ENCODE results near the gene TLE3. TPM values are rescaled to one million over a fixed set of nuclear protein-coding genes. Genes with fewer than 3 reads are reported as not detected.

Gene TLE3
- total and polyA plus RNA-seq, 2 of the 13 experiments (the other 11 are each of a cell fraction or from before 2014, with no cell fraction given), result 11.9 to 13.8 TPM

GRCh38 chr15:70072479-70072878, 25.2 kb downstream of the TLE3 start:
- in situ Hi-C loops (cut with HindIII; ENCODE audit: extremely low pct_ligation_motif_present, low pct_unique_long_range_greater_than_20kb) (no loop called here), intact Hi-C loops (cut with micrococcal nuclease; ENCODE audit: unreplicated experiment) (no loop called here)
- 100% methylated on average over 2 of the region's 3 CpGs for WGBS (ENCODE audit: low lambda C conversion rate)
- ChIA-PET POLR2A (no interaction called here), CTCF (ENCODE audit: low intra/inter-chr PET ratio, low total read pairs) (no interaction called here)
- no peak overlapping the region for H3K9ac ChIP-seq (ENCODE audit: insufficient read depth, low read depth, low read length)
- H3K79me2 ChIP-seq (ENCODE audit: insufficient read depth, low read length), result peaks cover 5% of the 10 kb centered on the region
- H3K4me2 ChIP-seq (ENCODE audit: low read depth, low read length), result no peak overlapping the region
- ATAC-seq (no peak), FAIRE-seq (no peak), DNase-seq (ENCODE audit: low spot score) (no peak)
- TF ChIP-seq SMARCC2 (IDR thresholded peaks at IDR 0.05) (no peak), SATB2 (CRISPR knock-in tag; IDR thresholded peaks at IDR 0.05) (no peak), ZNF614 (CRISPR knock-in tag; IDR thresholded peaks at IDR 0.05; ENCODE audit: borderline replicate concordance) (no peak), ZNF879 (CRISPR knock-in tag; IDR thresholded peaks at IDR 0.05) (no peak), RELA (CRISPR knock-in tag; IDR thresholded peaks at IDR 0.05) (no peak), ZSCAN29 (CRISPR knock-in tag; conservative IDR thresholded peaks at IDR 0.05) (no peak), SOX6 (IDR thresholded peaks at IDR 0.05) (no peak), SOX6 (CRISPR knock-in tag; IDR thresholded peaks at IDR 0.05) (no peak), TSC22D2 (CRISPR knock-in tag; IDR thresholded peaks at IDR 0.05; ENCODE audit: borderline replicate concordance) (no peak), ELF1 (CRISPR knock-in tag; IDR thresholded peaks at IDR 0.05) (no peak), ZBTB1 (CRISPR knock-in tag; IDR thresholded peaks at IDR 0.05; ENCODE audit: borderline replicate concordance) (no peak), HES4 (CRISPR knock-in tag; IDR thresholded peaks at IDR 0.05; ENCODE audit: borderline replicate concordance) (no peak), DBP (CRISPR knock-in tag; IDR thresholded peaks at IDR 0.05; ENCODE audit: not compliant biosample characterization) (no peak), ZNF367 (CRISPR knock-in tag; IDR thresholded peaks at IDR 0.05; ENCODE audit: borderline replicate concordance) (no peak), REPIN1 (CRISPR knock-in tag; IDR thresholded peaks at IDR 0.05; ENCODE audit: borderline replicate concordance, low read depth) (no peak)
- TF ChIP-seq, protein P1, sequence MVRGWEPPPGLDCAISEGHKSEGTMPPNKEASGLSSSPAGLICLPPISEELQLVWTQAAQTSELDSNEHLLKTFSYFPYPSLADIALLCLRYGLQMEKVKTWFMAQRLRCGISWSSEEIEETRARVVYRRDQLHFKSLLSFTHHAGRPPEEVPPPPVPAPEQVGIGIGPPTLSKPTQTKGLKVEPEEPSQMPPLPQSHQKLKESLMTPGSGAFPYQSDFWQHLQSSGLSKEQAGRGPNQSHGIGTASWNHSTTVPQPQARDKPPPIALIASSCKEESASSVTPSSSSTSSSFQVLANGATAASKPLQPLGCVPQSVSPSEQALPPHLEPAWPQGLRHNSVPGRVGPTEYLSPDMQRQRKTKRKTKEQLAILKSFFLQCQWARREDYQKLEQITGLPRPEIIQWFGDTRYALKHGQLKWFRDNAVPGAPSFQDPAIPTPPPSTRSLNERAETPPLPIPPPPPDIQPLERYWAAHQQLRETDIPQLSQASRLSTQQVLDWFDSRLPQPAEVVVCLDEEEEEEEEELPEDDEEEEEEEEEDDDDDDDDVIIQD (CRISPR knock-in tag; IDR thresholded peaks at IDR 0.05; ENCODE audit: low read depth), result no peak
- peaks cover 44 to 84% of the 10 kb centered on the region in 2 experiments; a peak in 4 of 5 replicates for H3K36me3 ChIP-seq (replicated peaks in 1 of 2; ENCODE audit: control insufficient read depth in 1 of 2, insufficient read depth in 2 of 2, low read length in 2 of 2)
- peaks cover 24% of the 10 kb centered on the region for H3K4me1 ChIP-seq (ENCODE audit: insufficient read depth, low read length)
- no peaks in the 10 kb centered on the region for H3K27me3 ChIP-seq (ENCODE audit: control insufficient read depth in 1 of 2, insufficient read depth in 2 of 2, low read length in 2 of 2)
- H3K9me3 ChIP-seq (ENCODE audit: low read length), result no peaks in the 10 kb centered on the region
- no TSS peak for BruUV-seq (replicated peaks)
- H2AFZ ChIP-seq (ENCODE audit: low read length), result no peak overlapping the region
- H3K4me3 ChIP-seq (replicated peaks in 1 of 3; ENCODE audit: insufficient read depth in 1 of 3, low read depth in 2 of 3, low read length in 3 of 3), result no peak overlapping the region
- H4K20me1 ChIP-seq (ENCODE audit: insufficient read depth, low read length), result peaks cover 46% of the 10 kb centered on the region
- no peak overlapping the region for H3K27ac ChIP-seq (ENCODE audit: extremely low read length, insufficient read depth, low read length)
